ENCODE data around the gene INMT.

DNA sequence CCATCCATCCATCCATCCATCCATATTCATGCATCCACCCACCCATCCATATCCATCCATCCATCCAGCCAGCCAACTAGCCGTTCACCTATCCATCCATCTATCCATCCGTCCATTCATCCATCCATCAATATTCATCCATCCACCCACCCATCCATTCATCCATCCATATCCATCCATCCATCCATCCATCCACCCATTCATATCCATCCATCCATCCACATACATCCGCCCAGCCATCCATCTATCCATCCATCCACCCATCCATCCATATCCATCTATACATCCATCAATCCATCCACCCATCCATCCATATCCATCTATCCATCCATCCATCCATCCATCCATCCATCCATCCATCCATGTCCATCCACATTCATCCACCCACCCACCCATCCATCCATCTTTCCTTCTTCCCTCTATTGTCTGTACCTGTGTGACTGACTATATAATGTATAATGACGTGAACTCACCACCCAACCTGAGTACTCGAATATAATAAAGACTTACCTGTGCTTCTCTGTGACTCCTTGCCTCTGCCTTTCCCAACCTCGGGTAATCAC is 2.5 kb downstream of the INMT start:
- no peak for TF ChIP-seq CTCF (conservative IDR thresholded peaks at IDR 0.05; ENCODE audit: low read length)
- TF ChIP-seq EZH2phosphoT487 (IDR thresholded peaks at IDR 0.05; ENCODE audit: borderline replicate concordance, low read depth, low read length), result no peak
